Measurements from ENCODE around the gene SVIL.
"Not testable (repeated sequence)": the region's sequence is repeated elsewhere in the genome, so short reads cannot be mapped to it uniquely, and the experiment has no call there.

The SVIL gene

GRCh38 chr10:29540016-29540415 is 94.8 kb downstream of the SVIL start:
- no peak for DNase-seq (ENCODE audit: low read depth)

- no peak for DNase-seq (ENCODE audit: low read depth)
Observed at GRCh38 chr10:29539412-29539811, 95.4 kb downstream of the SVIL start.

- DNase-seq (ENCODE audit: low read depth) = no peak
Observed at GRCh38 chr10:29537799-29538198, 97.0 kb downstream of the SVIL start.

- DNase-seq (ENCODE audit: low read depth) = not testable (repeated sequence)
Observed at GRCh38 chr10:29536691-29537090, 98.1 kb downstream of the SVIL start.

- no peak for DNase-seq (ENCODE audit: low read depth)
Observed at GRCh38 chr10:29535778-29536453, 98.9 kb downstream of the SVIL start.

GRCh38 chr10:29535012-29535777 is 99.6 kb downstream of the SVIL start:
- DNase-seq (ENCODE audit: low read depth) = no peak

GRCh38 chr10:29534590-29534989 is 100.2 kb downstream of the SVIL start:
- no peak for DNase-seq (ENCODE audit: low read depth)

GRCh38 chr10:29533696-29534285 is 101.0 kb downstream of the SVIL start:
- no peak for DNase-seq (ENCODE audit: low read depth)

- no peak for DNase-seq (ENCODE audit: low read depth)
Observed at GRCh38 chr10:29533046-29533445, 101.7 kb downstream of the SVIL start.

GRCh38 chr10:29532256-29532878 is 102.4 kb downstream of the SVIL start:
- no peak for DNase-seq (ENCODE audit: low read depth)

- no peak for DNase-seq (ENCODE audit: low read depth)
Observed at GRCh38 chr10:29530112-29530976, 104.4 kb downstream of the SVIL start.

GRCh38 chr10:29529146-29529545 is 105.6 kb downstream of the SVIL start:
- DNase-seq (ENCODE audit: low read depth) = no peak

GRCh38 chr10:29525762-29526161 is 109.0 kb downstream of the SVIL start:
- DNase-seq (ENCODE audit: low read depth) = no peak

GRCh38 chr10:29524720-29525119 is 110.1 kb downstream of the SVIL start:
- no peak for DNase-seq (ENCODE audit: low read depth)

- no peak for DNase-seq (ENCODE audit: low read depth)
Observed at GRCh38 chr10:29524294-29524693, 110.5 kb downstream of the SVIL start.

GRCh38 chr10:29522918-29523317 is 111.9 kb downstream of the SVIL start:
- DNase-seq (ENCODE audit: low read depth) = no peak

- no peak for DNase-seq (ENCODE audit: low read depth)
Observed at GRCh38 chr10:29522061-29522855, 112.5 kb downstream of the SVIL start.

GRCh38 chr10:29519659-29520058 is 115.1 kb downstream of the SVIL start:
- no peak for DNase-seq (ENCODE audit: low read depth)

- DNase-seq (ENCODE audit: low read depth) = no peak
Observed at GRCh38 chr10:29517352-29517923, 117.3 kb downstream of the SVIL start.

GRCh38 chr10:29516309-29516932 is 118.3 kb downstream of the SVIL start:
- not testable (repeated sequence) for DNase-seq (ENCODE audit: low read depth)

Data from stimulated activated CD8-positive, alpha-beta memory T cell treated with anti-CD3 and anti-CD28 coated beads, Interleukin-12 subunit alpha, Interleukin-12 subunit beta, amount 100 ng/mL, for 4 hours (primary cell).